CD14-positive monocyte (primary cell): ENCODE results near the gene SYTL5. TPM values are rescaled to one million over a fixed set of nuclear protein-coding genes. Genes with fewer than 3 reads are reported as not detected.
"Not testable (repeated sequence)": the region's sequence is repeated elsewhere in the genome, so short reads cannot be mapped to it uniquely, and the experiment has no call there.

ENCODE experiments used
- DNase-seq, 3 donors: peaks; one replicate each; pipeline ENCODE4 v3.0.0-alpha.2; 2011 to 2022
- H2AFZ ChIP-seq: 2 replicates; pipeline ENCODE4 v1.6.0; 2012; ENCODE audit warnings: mild to moderate bottlenecking, low read depth, low read length, inconsistent platforms; ENCODE audit not compliant: insufficient read depth, poor library complexity, severe bottlenecking
- H3K27ac ChIP-seq, 2 donors: 1 replicate in 1 of 2; 2 replicates in 1 of 2; pipeline ENCODE4 v1.5.1; 2012 to 2013; ENCODE audit warnings: low read length in 2 of 2, control low read depth in 1 of 2, inconsistent platforms in 1 of 2, low read depth in 1 of 2, mild to moderate bottlenecking in 1 of 2
- H3K27me3 ChIP-seq, 2 donors: one replicate each; pipeline versions ENCODE4 v1.6.0 to v1.6.1; 2011 to 2013; ENCODE audit warnings: low read length in 2 of 2; ENCODE audit not compliant: control insufficient read depth in 2 of 2, insufficient read depth in 2 of 2
- H3K36me3 ChIP-seq, 2 donors: replicated peaks in 1 of 2; 1 replicate in 1 of 2; 2 replicates in 1 of 2; pipeline versions ENCODE4 v1.5.1 to v1.6.1; 2012 to 2013; ENCODE audit warnings: low read length in 2 of 2, control low read depth in 1 of 2, inconsistent platforms in 1 of 2, mild to moderate bottlenecking in 1 of 2; ENCODE audit not compliant: insufficient read depth in 2 of 2, control insufficient read depth in 1 of 2
- H3K4me1 ChIP-seq, 2 donors: 1 replicate in 1 of 2; 2 replicates in 1 of 2; pipeline versions ENCODE4 v1.5.1 to v1.6.1; 2012 to 2013; ENCODE audit warnings: low read length in 2 of 2, control low read depth in 1 of 2, inconsistent platforms in 1 of 2, mild to moderate bottlenecking in 1 of 2, moderate library complexity in 1 of 2; ENCODE audit not compliant: insufficient read depth in 2 of 2, control insufficient read depth in 1 of 2
- H3K4me2 ChIP-seq: replicated peaks from 2 replicates; pipeline ENCODE3; 2012; ENCODE audit warnings: low read length, moderate library complexity, mild to moderate bottlenecking; ENCODE audit not compliant: poor library complexity, severe bottlenecking; ENCODE audit errors: extremely low read depth
- H3K4me3 ChIP-seq, 3 experiments: fragments of 200-600 bp in 1 of 3; sonication (generic) in 1 of 3; replicated peaks in 1 of 3; 1 replicate in 2 of 3; 2 replicates in 1 of 3; pipeline ENCODE4 v1.5.1; 2011 to 2013; ENCODE audit warnings: low read length in 3 of 3, mild to moderate bottlenecking in 3 of 3, control low read depth in 2 of 3, low read depth in 2 of 3, inconsistent platforms in 1 of 3, moderate library complexity in 1 of 3
- H3K79me2 ChIP-seq: 2 replicates; pipeline ENCODE4 v1.6.0; 2012; ENCODE audit warnings: mild to moderate bottlenecking, control low read depth, inconsistent platforms, low read length, moderate library complexity; ENCODE audit not compliant: insufficient read depth
- H3K9ac ChIP-seq: 2 replicates; pipeline ENCODE4 v1.6.0; 2017; ENCODE audit warnings: low read length, mild to moderate bottlenecking; ENCODE audit not compliant: insufficient read depth, poor library complexity, severe bottlenecking
- H3K9me3 ChIP-seq, 2 donors: replicated peaks in 1 of 2; 1 replicate in 1 of 2; 2 replicates in 1 of 2; pipeline versions ENCODE4 v1.5.1 to v1.6.1; 2012 to 2013; ENCODE audit warnings: low read length in 2 of 2, control low read depth in 1 of 2; ENCODE audit not compliant: control insufficient read depth in 1 of 2, insufficient read depth in 1 of 2
- H4K20me1 ChIP-seq: 2 replicates; pipeline ENCODE4 v1.6.0; 2012; ENCODE audit warnings: mild to moderate bottlenecking, low read length, control low read depth, moderate library complexity; ENCODE audit not compliant: insufficient read depth
- H3K27ac Mint-ChIP-seq, 7 donors: one replicate each; pipeline ENCODE4 v1.8.0; 2020; ENCODE audit warnings: mild to moderate bottlenecking in 7 of 7, mixed read lengths in 7 of 7, moderate library complexity in 6 of 7, inconsistent platforms in 2 of 7
- H3K27me3 Mint-ChIP-seq, 3 donors: one replicate each; pipeline ENCODE4 v1.8.0; 2021 to 2022; ENCODE audit warnings: low read depth in 3 of 3, mild to moderate bottlenecking in 3 of 3, mixed read lengths in 3 of 3, moderate library complexity in 3 of 3, inconsistent platforms in 1 of 3
- H3K36me3 Mint-ChIP-seq, 2 donors: one replicate each; pipeline ENCODE4 v1.8.0; 2020; ENCODE audit warnings: mixed read lengths in 2 of 2, inconsistent platforms in 1 of 2, mild to moderate bottlenecking in 1 of 2
- H3K4me1 Mint-ChIP-seq: one replicate; pipeline ENCODE4 v1.8.0; 2020; ENCODE audit warnings: mild to moderate bottlenecking, mixed read lengths
- H3K4me3 Mint-ChIP-seq, 2 donors: one replicate each; pipeline ENCODE4 v1.8.0; 2020; ENCODE audit warnings: mild to moderate bottlenecking in 2 of 2, mixed read lengths in 2 of 2, moderate library complexity in 1 of 2
- H3K9me3 Mint-ChIP-seq, 7 donors: one replicate each; pipeline ENCODE4 v1.8.0; 2020 to 2022; ENCODE audit warnings: mixed read lengths in 7 of 7, mild to moderate bottlenecking in 6 of 7, moderate library complexity in 6 of 7, inconsistent platforms in 2 of 7
- WGBS: methylation state at CpG from one replicate; pipeline ENCODE4 v1.1.5; 2013; ENCODE audit warnings: missing lambda C conversion rate; ENCODE audit not compliant: insufficient coverage; 5-methylcytosine and 5-hydroxymethylcytosine counted together
- intact Hi-C, 2 donors: fragments of 100-400 bp; cut with micrococcal nuclease; formaldehyde crosslinking; loops; one replicate each; pipeline versions ENCODE4 v1.15.0 to v1.15.1; 2023
- polyA plus RNA-seq, 3 donors: library from polyadenylated mRNA; depleted of rRNA in 1 of 3; unstranded in 2 of 3; stranded (reverse) in 1 of 3; fragments of 300-500 nt in 2 of 3; fragments of >200 nt in 1 of 3; fragmentation: Illumina TruSeq in 2 of 3; gene quantifications; 1 replicate in 2 of 3; 2 replicates in 1 of 3; pipeline ENCODE4 v1.2.3, GENCODE V29; 2012 to 2021
- TF ChIP-seq, protein P1 (sequence below): fragments of 200-600 bp; IDR thresholded peaks from one replicate; pipeline ENCODE4 v1.8.0; 2022; ENCODE audit warnings: antibody characterized with exemption, mild to moderate bottlenecking

SYTL5 gene
- polyA plus RNA-seq, 3 donors = not detected

DNA sequence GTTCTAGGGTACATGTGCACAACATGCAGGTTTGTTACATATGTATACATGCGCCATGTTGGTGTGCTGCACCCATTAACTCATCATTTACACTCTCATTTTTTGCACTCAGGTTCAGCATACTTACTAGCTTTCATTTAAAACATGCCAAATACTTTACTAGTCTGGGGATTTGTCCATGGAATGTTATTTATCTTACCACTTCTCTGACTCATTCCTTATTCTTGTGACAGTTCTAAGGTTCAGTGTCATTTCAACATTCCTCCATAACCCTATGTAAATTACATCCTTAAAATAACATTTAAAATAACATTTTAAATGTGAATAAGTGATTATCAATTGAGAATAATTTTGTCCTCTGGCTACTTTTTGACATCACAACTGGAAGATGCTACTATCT, 19.5 kb upstream of the SYTL5 start:
- Histone ChIP-seq H3K9ac (no peak overlapping the region), H3K9me3 (no peaks in the 10 kb centered on the region), H3K4me3 (no peak overlapping the region), H3K4me1 (no peaks in the 10 kb centered on the region), H3K36me3 (no peaks in the 10 kb centered on the region), H3K27me3 (no peaks in the 10 kb centered on the region), H4K20me1 (no peaks in the 10 kb centered on the region), H3K79me2 (no peaks in the 10 kb centered on the region), H3K27ac (no peak overlapping the region), H2AFZ (no peak overlapping the region), H3K4me2 (no peak overlapping the region)
- H3K27me3 Mint-ChIP-seq = peaks cover 0 to 1% (median 0%) of the 10 kb centered on the region in 3 donors
- H3K9me3 Mint-ChIP-seq = peaks cover 0 to 4% (median 2%) of the 10 kb centered on the region in 7 donors
- no peak overlapping the region for H3K27ac Mint-ChIP-seq
- no peak overlapping the region for H3K4me3 Mint-ChIP-seq
- TF ChIP-seq, protein P1, sequence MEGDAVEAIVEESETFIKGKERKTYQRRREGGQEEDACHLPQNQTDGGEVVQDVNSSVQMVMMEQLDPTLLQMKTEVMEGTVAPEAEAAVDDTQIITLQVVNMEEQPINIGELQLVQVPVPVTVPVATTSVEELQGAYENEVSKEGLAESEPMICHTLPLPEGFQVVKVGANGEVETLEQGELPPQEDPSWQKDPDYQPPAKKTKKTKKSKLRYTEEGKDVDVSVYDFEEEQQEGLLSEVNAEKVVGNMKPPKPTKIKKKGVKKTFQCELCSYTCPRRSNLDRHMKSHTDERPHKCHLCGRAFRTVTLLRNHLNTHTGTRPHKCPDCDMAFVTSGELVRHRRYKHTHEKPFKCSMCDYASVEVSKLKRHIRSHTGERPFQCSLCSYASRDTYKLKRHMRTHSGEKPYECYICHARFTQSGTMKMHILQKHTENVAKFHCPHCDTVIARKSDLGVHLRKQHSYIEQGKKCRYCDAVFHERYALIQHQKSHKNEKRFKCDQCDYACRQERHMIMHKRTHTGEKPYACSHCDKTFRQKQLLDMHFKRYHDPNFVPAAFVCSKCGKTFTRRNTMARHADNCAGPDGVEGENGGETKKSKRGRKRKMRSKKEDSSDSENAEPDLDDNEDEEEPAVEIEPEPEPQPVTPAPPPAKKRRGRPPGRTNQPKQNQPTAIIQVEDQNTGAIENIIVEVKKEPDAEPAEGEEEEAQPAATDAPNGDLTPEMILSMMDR = no peak
- no peak for DNase-seq
- no peaks in the 10 kb centered on the region for H3K36me3 Mint-ChIP-seq
- peaks cover 13% of the 10 kb centered on the region for H3K4me1 Mint-ChIP-seq
- no CpG with 5 or more reads among the region's 1 CpG for WGBS
- intact Hi-C loops = no loop called here

DNA sequence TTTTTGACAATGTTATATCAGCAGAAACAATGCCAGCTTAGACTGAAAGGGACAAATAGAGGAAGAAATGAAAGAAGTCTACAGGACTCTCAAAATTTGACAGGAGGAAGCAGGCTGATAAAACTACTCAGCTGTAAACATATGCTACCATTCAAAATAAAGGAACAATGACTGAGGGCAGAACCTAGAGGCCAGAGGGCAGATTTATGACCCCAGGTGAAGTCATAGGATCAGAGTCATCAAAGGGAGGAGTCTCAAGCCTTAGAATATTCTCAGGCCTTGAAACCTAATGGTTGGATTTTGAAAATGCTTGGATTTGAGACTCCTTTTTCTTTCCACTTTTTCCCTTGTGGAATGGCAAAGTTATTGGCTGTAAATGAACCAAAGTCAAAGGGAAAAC, 17.0 kb upstream of the SYTL5 start:
- intact Hi-C loops = no loop called here
- Histone ChIP-seq H2AFZ (no peak overlapping the region), H3K36me3 (no peaks in the 10 kb centered on the region), H3K9me3 (no peaks in the 10 kb centered on the region), H3K79me2 (no peaks in the 10 kb centered on the region), H4K20me1 (no peaks in the 10 kb centered on the region), H3K4me2 (no peak overlapping the region), H3K27ac (no peak overlapping the region), H3K4me1 (no peaks in the 10 kb centered on the region), H3K9ac (no peak overlapping the region), H3K4me3 (no peak overlapping the region), H3K27me3 (no peaks in the 10 kb centered on the region)
- Mint-ChIP-seq H3K9me3 (peaks cover 0 to 2% (median 0%) of the 10 kb centered on the region in 7 donors), H3K27me3 (peaks cover 0 to 1% (median 0%) of the 10 kb centered on the region in 3 donors), H3K4me3 (no peak overlapping the region), H3K36me3 (no peaks in the 10 kb centered on the region), H3K4me1 (peaks cover 13% of the 10 kb centered on the region), H3K27ac (no peak overlapping the region)
- TF ChIP-seq, protein P1 = no peak
- DNase-seq = no peak

DNA sequence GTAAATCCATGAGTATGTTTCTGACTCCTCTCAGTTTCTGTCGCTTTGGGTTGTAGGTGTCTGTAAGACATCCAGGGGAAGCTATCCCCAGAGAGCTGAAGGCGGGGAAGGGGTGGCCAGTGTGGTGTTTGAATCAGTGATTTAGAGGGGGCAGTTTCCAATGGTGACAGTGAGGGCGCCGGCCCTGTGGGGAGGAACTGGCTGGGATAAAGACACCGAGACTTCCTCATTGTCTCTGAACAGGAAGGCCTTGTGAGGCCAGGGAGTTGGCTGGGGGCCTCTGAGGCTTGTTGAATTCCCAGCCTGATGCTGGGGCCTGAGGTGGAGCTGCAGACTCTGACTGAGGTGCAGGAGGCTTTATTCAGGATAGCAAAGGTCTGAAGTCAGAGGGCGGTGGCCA, 15.1 kb upstream of the SYTL5 start:
- H3K4me2 ChIP-seq, DNase-seq, H3K36me3 Mint-ChIP-seq, H3K9me3 ChIP-seq, H3K27me3 ChIP-seq, H3K79me2 ChIP-seq, H4K20me1 ChIP-seq, H3K36me3 ChIP-seq, H3K27me3 Mint-ChIP-seq, H3K9me3 Mint-ChIP-seq, H2AFZ ChIP-seq, H3K27ac ChIP-seq, H3K4me3 ChIP-seq, H3K4me3 Mint-ChIP-seq, intact Hi-C loops, H3K9ac ChIP-seq, H3K4me1 ChIP-seq: not testable (repeated sequence)
- Mint-ChIP-seq H3K27ac (peak overlapping the region in 3 of 7 donors; percentile 36 to 64 (median 38)), H3K4me1 (peaks cover 13% of the 10 kb centered on the region)
- WGBS = 10% methylated on average over 2 of the region's 6 CpGs
